ENCODE data around the gene POLR2H. TPM values are rescaled to one million over a fixed set of nuclear protein-coding genes. Genes with fewer than 3 reads are reported as not detected.

The POLR2H gene
- total and polyA plus RNA-seq, 2 donors (not counting 1 experiment from before 2014, with no cell fraction given): 60.4 to 106 TPM

GRCh38 chr3:184361932-184362667 is 590 bp downstream of the POLR2H start:
- TF ChIP-seq EZH2 (IDR thresholded peaks at IDR 0.05; ENCODE audit: borderline replicate concordance, insufficient read depth, low read depth, low read length, poor library complexity, severe bottlenecking) (no peak), CTCF (IDR thresholded peaks at IDR 0.05) (no peak)
- Mint-ChIP-seq H3K4me1 (peaks cover 20% of the 10 kb centered on the region), H3K27ac (peak overlapping the region; percentile 85), H3K27me3 (no peaks in the 10 kb centered on the region), H3K9me3 (ENCODE audit: insufficient read depth) (no peaks in the 10 kb centered on the region), H3K4me3 (peak overlapping the region; percentile 90)
- ATAC-seq (ENCODE audit: low read depth) (peak; percentile 6), DNase-seq (peak; percentile 65)
- Histone ChIP-seq H3K36me3 (replicated peaks in 1 of 2; ENCODE audit: control extremely low read depth in 1 of 2, control insufficient read depth in 1 of 2, extremely low read depth in 1 of 2, insufficient read depth in 2 of 2, low read length in 1 of 2) (peaks cover 0 to 6% of the 10 kb centered on the region in 2 experiments), H3K9ac (ENCODE audit: low read length) (peak overlapping the region; percentile 85), H3K4me1 (ENCODE audit: control insufficient read depth in 2 of 2, insufficient read depth in 2 of 2, low read length in 2 of 2) (peaks cover 9 to 17% of the 10 kb centered on the region in 2 donors), H3K27ac (ENCODE audit: low read length in 2 of 2) (peak overlapping the region; percentile 79 to 86), H3K27me3 (replicated peaks in 1 of 4; ENCODE audit: control extremely low read depth in 1 of 4, control insufficient read depth in 3 of 4, insufficient read depth in 4 of 4, low read length in 3 of 4) (no peaks in the 10 kb centered on the region), H3K79me2 (ENCODE audit: control insufficient read depth, insufficient read depth, low read length) (peaks cover 9% of the 10 kb centered on the region), H3K4me3 (ENCODE audit: control extremely low read depth in 1 of 5, extremely low read depth in 1 of 5, insufficient read depth in 1 of 5, low read depth in 2 of 5, low read length in 4 of 5) (peak overlapping the region; percentile 68 to 94 (median 76)), H3K9me3 (ENCODE audit: control extremely low read depth in 1 of 3, control insufficient read depth in 2 of 3, insufficient read depth in 1 of 3, low read length in 2 of 3) (no peaks in the 10 kb centered on the region), H4K20me1 (ENCODE audit: control insufficient read depth, insufficient read depth, low read length, poor library complexity, severe bottlenecking) (no peaks in the 10 kb centered on the region), H2AFZ (ENCODE audit: insufficient read depth, low read depth, low read length, poor library complexity, severe bottlenecking) (peak overlapping the region; percentile 96), H3K4me2 (replicated peaks; ENCODE audit: low read depth, low read length, poor library complexity, severe bottlenecking) (peak overlapping the region; percentile 97)
- ChIA-PET POLR2A (interaction anchor here (0.6 to 1.0 kb wide), 8 partner anchors 8 to 477 kb away, joined by 3 to 13 read pairs (median 6); partner anchors contain the start of genes EIF4G1 and PARL), CTCF (interaction anchor here (0.5 to 3.0 kb wide), 9 partner anchors 8 to 199 kb away, joined by 3 to 13 read pairs (median 3); partner anchors contain the start of gene EPHB3)
- WGBS (ENCODE audit: insufficient coverage): 1% methylated on average over 35 of the region's 38 CpGs
- intact Hi-C loops (cut with micrococcal nuclease): loop anchor here (1.0 to 5.0 kb wide), 3 partner anchors 113 to 1575 kb away; partner anchors contain the start of genes EEF1AKMT4, MAGEF1 and TRA2B
